Panc1 (cell line): Measurements from ENCODE around the gene LZTFL1. TPM values are rescaled to one million over a fixed set of nuclear protein-coding genes. Genes with fewer than 3 reads are reported as not detected.

ENCODE experiments used
- ATAC-seq: fragments of 200-7000 bp; cut with Tn5 transposase; 2 replicates; pipeline ENCODE4 v1.9.1; 2020; ENCODE audit warnings: mild to moderate bottlenecking, moderate library complexity
- BruUV-seq: library from RNA; stranded (reverse); fragments of 400-500 nt; replicated peaks from 2 replicates; lab custom pipeline; 2021; lab: Mats Ljungman, UMichigan
- CTCF ChIA-PET: fragments of 300-600 bp; sonication (Branson Sonifier 250); formaldehyde crosslinking; loops from one replicate; lab custom pipeline; 2022; ENCODE audit warnings: antibody characterized with exemption; lab: Charles Lee
- POLR2A ChIA-PET: fragments of 300-600 bp; sonication (Branson Sonifier 250); formaldehyde crosslinking; loops from one replicate; lab custom pipeline; 2022; ENCODE audit warnings: antibody characterized with exemption; lab: Charles Lee
- DNase-seq: peaks from one replicate; pipeline ENCODE4 v3.0.0-alpha.2; 2010; ENCODE audit warnings: low read depth, low spot score
- H3K27ac ChIP-seq: 2 replicates; pipeline ENCODE4 v1.5.1; 2011; ENCODE audit warnings: mild to moderate bottlenecking, low read length, inconsistent platforms
- H3K27me3 ChIP-seq: fragments of 200-500 bp; sonication (Bioruptor generic); 2 replicates; pipeline ENCODE4 v1.6.0; 2014; ENCODE audit warnings: low read length, inconsistent platforms; ENCODE audit not compliant: control insufficient read depth, insufficient read depth
- H3K36me3 ChIP-seq: fragments of 200-500 bp; sonication (Bioruptor generic); 2 replicates; pipeline ENCODE4 v1.5.1; 2014; ENCODE audit warnings: inconsistent platforms, mild to moderate bottlenecking, low read length, moderate library complexity; ENCODE audit not compliant: control insufficient read depth, insufficient read depth
- H3K4me1 ChIP-seq: 2 replicates; pipeline ENCODE4 v1.5.1; 2011; ENCODE audit warnings: inconsistent platforms, mild to moderate bottlenecking, low read length, moderate library complexity; ENCODE audit not compliant: control insufficient read depth, insufficient read depth
- H3K4me3 ChIP-seq, 2 experiments: 2 replicates each; pipeline ENCODE4 v1.5.1; 2011 to 2012; ENCODE audit warnings: low read depth in 2 of 2, low read length in 2 of 2, mild to moderate bottlenecking in 2 of 2, inconsistent platforms in 1 of 2, moderate library complexity in 1 of 2
- H3K9me3 ChIP-seq: fragments of 200-500 bp; sonication (Bioruptor generic); 2 replicates; pipeline ENCODE4 v1.5.1; 2014; ENCODE audit warnings: low read depth, mild to moderate bottlenecking, inconsistent platforms, low read length, moderate library complexity; ENCODE audit not compliant: control insufficient read depth, insufficient read depth
- CTCF ChIP-seq: fragments of 450-650 bp; IDR thresholded peaks from 2 replicates; pipeline ENCODE4 v1.5.1; 2017; ENCODE audit warnings: mild to moderate bottlenecking
- POLR2AphosphoS5 ChIP-seq: IDR thresholded peaks from 2 replicates; pipeline ENCODE4 v1.6.1; 2012; ENCODE audit warnings: mild to moderate bottlenecking, low read depth, low read length, moderate library complexity
- SIN3A ChIP-seq: IDR thresholded peaks from 2 replicates; pipeline ENCODE4 v1.6.1; 2012; ENCODE audit warnings: low read depth, mild to moderate bottlenecking, low read length, moderate library complexity, borderline replicate concordance; ENCODE audit not compliant: insufficient read depth
- TCF7L2 ChIP-seq: IDR thresholded peaks from 2 replicates; pipeline ENCODE4 v1.6.1; 2011; ENCODE audit warnings: mild to moderate bottlenecking, low read depth, low read length, inconsistent platforms
- in situ Hi-C: cut with HindIII; loops from 2 replicates; pipeline ENCODE4 v1.10.0; 2016; ENCODE audit warnings: low sequenced_read_pairs, low pct_unique_long_range_greater_than_20kb
- intact Hi-C: fragments of 100-400 bp; cut with micrococcal nuclease; formaldehyde crosslinking; loops from one replicate; pipeline ENCODE4 v1.10.0; 2022; ENCODE audit not compliant: unreplicated experiment
- total RNA-seq: library from RNA; stranded (reverse); gene quantifications from one replicate; pipeline ENCODE4 v1.2.1, GENCODE V29; 2021; ENCODE audit not compliant: unreplicated experiment
- TF ChIP-seq, protein P1 (sequence below), 2 experiments: IDR thresholded peaks; 2 replicates each; pipeline ENCODE4 v1.6.1; 2011 to 2012; ENCODE audit warnings: low read depth in 2 of 2, control low read depth in 1 of 2, low read length in 1 of 2, mild to moderate bottlenecking in 1 of 2, moderate library complexity in 1 of 2; ENCODE audit not compliant: insufficient read depth in 1 of 2

Gene LZTFL1
- total RNA-seq, 1 experiment from 2014 or later, result 12.3 TPM

- BruUV-seq, result no TSS peak
- Histone ChIP-seq H3K27ac (no peak overlapping the region), H3K4me1 (no peaks in the 10 kb centered on the region), H3K36me3 (no peaks in the 10 kb centered on the region), H3K27me3 (no peaks in the 10 kb centered on the region; the same call in 1 of the 2 replicates), H3K9me3 (no peaks in the 10 kb centered on the region), H3K4me3 (no peak overlapping the region)
- ChIA-PET CTCF (no interaction called here), POLR2A (no interaction called here)
- no peak for DNase-seq
- no peak for ATAC-seq
- TF ChIP-seq CTCF (no peak), SIN3A (no peak), TCF7L2 (no peak), POLR2AphosphoS5 (no peak)
- TF ChIP-seq, protein P1, sequence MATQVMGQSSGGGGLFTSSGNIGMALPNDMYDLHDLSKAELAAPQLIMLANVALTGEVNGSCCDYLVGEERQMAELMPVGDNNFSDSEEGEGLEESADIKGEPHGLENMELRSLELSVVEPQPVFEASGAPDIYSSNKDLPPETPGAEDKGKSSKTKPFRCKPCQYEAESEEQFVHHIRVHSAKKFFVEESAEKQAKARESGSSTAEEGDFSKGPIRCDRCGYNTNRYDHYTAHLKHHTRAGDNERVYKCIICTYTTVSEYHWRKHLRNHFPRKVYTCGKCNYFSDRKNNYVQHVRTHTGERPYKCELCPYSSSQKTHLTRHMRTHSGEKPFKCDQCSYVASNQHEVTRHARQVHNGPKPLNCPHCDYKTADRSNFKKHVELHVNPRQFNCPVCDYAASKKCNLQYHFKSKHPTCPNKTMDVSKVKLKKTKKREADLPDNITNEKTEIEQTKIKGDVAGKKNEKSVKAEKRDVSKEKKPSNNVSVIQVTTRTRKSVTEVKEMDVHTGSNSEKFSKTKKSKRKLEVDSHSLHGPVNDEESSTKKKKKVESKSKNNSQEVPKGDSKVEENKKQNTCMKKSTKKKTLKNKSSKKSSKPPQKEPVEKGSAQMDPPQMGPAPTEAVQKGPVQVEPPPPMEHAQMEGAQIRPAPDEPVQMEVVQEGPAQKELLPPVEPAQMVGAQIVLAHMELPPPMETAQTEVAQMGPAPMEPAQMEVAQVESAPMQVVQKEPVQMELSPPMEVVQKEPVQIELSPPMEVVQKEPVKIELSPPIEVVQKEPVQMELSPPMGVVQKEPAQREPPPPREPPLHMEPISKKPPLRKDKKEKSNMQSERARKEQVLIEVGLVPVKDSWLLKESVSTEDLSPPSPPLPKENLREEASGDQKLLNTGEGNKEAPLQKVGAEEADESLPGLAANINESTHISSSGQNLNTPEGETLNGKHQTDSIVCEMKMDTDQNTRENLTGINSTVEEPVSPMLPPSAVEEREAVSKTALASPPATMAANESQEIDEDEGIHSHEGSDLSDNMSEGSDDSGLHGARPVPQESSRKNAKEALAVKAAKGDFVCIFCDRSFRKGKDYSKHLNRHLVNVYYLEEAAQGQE (IDR thresholded peaks at IDR 0.05; ENCODE audit: insufficient read depth in 1 of 2, low read depth in 2 of 2, low read length in 1 of 2), result no peak
- in situ Hi-C loops, result no loop called here
- intact Hi-C loops, result no loop called here
Observed at GRCh38 chr3:45868213-45868612, 26.3 kb upstream of the LZTFL1 start.

- no peak overlapping the region for H3K27ac ChIP-seq
- no peaks in the 10 kb centered on the region for H3K36me3 ChIP-seq
- no peak for TF ChIP-seq CTCF
- TF ChIP-seq TCF7L2, result no peak
- TF ChIP-seq, protein P1 (IDR thresholded peaks at IDR 0.05; ENCODE audit: insufficient read depth in 1 of 2, low read depth in 2 of 2, low read length in 1 of 2), result no peak
- TF ChIP-seq POLR2AphosphoS5, result no peak
- no peak for TF ChIP-seq SIN3A
- POLR2A ChIA-PET, result no interaction called here
- H3K27me3 ChIP-seq, result no peaks in the 10 kb centered on the region; the same call in 1 of the 2 replicates
- H3K9me3 ChIP-seq, result no peaks in the 10 kb centered on the region
- intact Hi-C loops, result no loop called here
- DNase-seq (no peak), ATAC-seq (no peak)
- H3K4me1 ChIP-seq, result no peaks in the 10 kb centered on the region
- H3K4me3 ChIP-seq, result no peak overlapping the region
- CTCF ChIA-PET, result no interaction called here
- no TSS peak for BruUV-seq
- in situ Hi-C loops, result no loop called here
Observed at GRCh38 chr3:45865563-45865962, 23.6 kb upstream of the LZTFL1 start.
